Rectal smooth muscle tissue (tissue), 1 donor: ENCODE data around the gene UCN.
"Not testable (repeated sequence)": the region's sequence is repeated elsewhere in the genome, so short reads cannot be mapped to it uniquely, and the experiment has no call there.

Source experiments
- H3K27ac ChIP-seq: one replicate; pipeline ENCODE4 v1.7.0; 2013; ENCODE audit warnings: low read depth, low read length, inconsistent platforms
- H3K27me3 ChIP-seq: one replicate; pipeline ENCODE4 v1.7.0; 2013; ENCODE audit warnings: low read length; ENCODE audit not compliant: control insufficient read depth, insufficient read depth
- H3K36me3 ChIP-seq: one replicate; pipeline ENCODE4 v1.7.0; 2013; ENCODE audit warnings: low read length; ENCODE audit not compliant: control insufficient read depth, insufficient read depth
- H3K4me1 ChIP-seq: one replicate; pipeline ENCODE4 v1.7.0; 2013; ENCODE audit warnings: low read length; ENCODE audit not compliant: control insufficient read depth, insufficient read depth
- H3K4me3 ChIP-seq: one replicate; pipeline ENCODE4 v1.7.0; 2013; ENCODE audit warnings: low read length
- H3K9ac ChIP-seq: one replicate; pipeline ENCODE4 v1.7.0; 2013; ENCODE audit warnings: low read length

The UCN gene

GRCh38 chr2:27307545-27308358 is 493 bp downstream of the UCN start:
- Histone ChIP-seq H3K4me1 (no peaks in the 10 kb centered on the region), H3K9ac (no peak overlapping the region), H3K36me3 (peaks cover 7% of the 10 kb centered on the region), H3K4me3 (no peak overlapping the region), H3K27ac (no peak overlapping the region), H3K27me3 (peaks cover 38% of the 10 kb centered on the region)

- peaks cover 38% of the 10 kb centered on the region for H3K27me3 ChIP-seq
- H3K4me3 ChIP-seq = no peak overlapping the region
- H3K27ac ChIP-seq = no peak overlapping the region
- H3K4me1 ChIP-seq = no peaks in the 10 kb centered on the region
- H3K9ac ChIP-seq = no peak overlapping the region
- H3K36me3 ChIP-seq = peaks cover 7% of the 10 kb centered on the region
Observed at GRCh38 chr2:27307287-27307544, 1.0 kb downstream of the UCN start.

- Histone ChIP-seq H3K4me3 (peak overlapping the region; percentile 19), H3K36me3 (peaks cover 6% of the 10 kb centered on the region), H3K27me3 (peaks cover 38% of the 10 kb centered on the region), H3K27ac (no peak overlapping the region), H3K9ac (no peak overlapping the region), H3K4me1 (no peaks in the 10 kb centered on the region)
Observed at GRCh38 chr2:27306573-27307286, 1.5 kb downstream of the UCN start.

- Histone ChIP-seq H3K27me3 (peaks cover 38% of the 10 kb centered on the region), H3K4me3 (peak overlapping the region; percentile 19), H3K9ac (no peak overlapping the region), H3K4me1 (no peaks in the 10 kb centered on the region), H3K36me3 (no peaks in the 10 kb centered on the region), H3K27ac (no peak overlapping the region)
Observed at GRCh38 chr2:27306136-27306535, 2.1 kb downstream of the UCN start.

- H3K36me3 ChIP-seq = no peaks in the 10 kb centered on the region
- H3K4me3 ChIP-seq = no peak overlapping the region
- H3K4me1 ChIP-seq = no peaks in the 10 kb centered on the region
- no peak overlapping the region for H3K9ac ChIP-seq
- H3K27me3 ChIP-seq = peaks cover 38% of the 10 kb centered on the region
- no peak overlapping the region for H3K27ac ChIP-seq
Observed at GRCh38 chr2:27305516-27305915, 2.7 kb downstream of the UCN start.

- Histone ChIP-seq H3K9ac (no peak overlapping the region), H3K27ac (no peak overlapping the region), H3K4me1 (no peaks in the 10 kb centered on the region), H3K4me3 (no peak overlapping the region), H3K27me3 (peaks cover 38% of the 10 kb centered on the region), H3K36me3 (no peaks in the 10 kb centered on the region)
Observed at GRCh38 chr2:27304488-27305240, 3.6 kb downstream of the UCN start.

GRCh38 chr2:27303093-27304025 is 4.9 kb downstream of the UCN start:
- peak overlapping the region; percentile 22 for H3K4me3 ChIP-seq

GRCh38 chr2:27300606-27301005 is 7.6 kb downstream of the UCN start:
- peaks cover 10% of the 10 kb centered on the region for H3K27me3 ChIP-seq
- not testable (repeated sequence) for H3K9ac ChIP-seq, H3K36me3 ChIP-seq, H3K27ac ChIP-seq, H3K4me1 ChIP-seq, H3K4me3 ChIP-seq

More at GRCh38 chr2:27303093-27304025, 4.9 kb downstream of the UCN start:
- Histone ChIP-seq H3K9ac (no peak overlapping the region), H3K4me1 (no peaks in the 10 kb centered on the region), H3K27ac (no peak overlapping the region), H3K27me3 (peaks cover 36% of the 10 kb centered on the region), H3K36me3 (no peaks in the 10 kb centered on the region)

GRCh38 chr2:27298391-27299080 is 9.7 kb downstream of the UCN start:
- Histone ChIP-seq H3K4me3 (no peak overlapping the region), H3K4me1 (no peaks in the 10 kb centered on the region), H3K36me3 (no peaks in the 10 kb centered on the region), H3K27me3 (no peaks in the 10 kb centered on the region), H3K27ac (no peak overlapping the region), H3K9ac (no peak overlapping the region)

GRCh38 chr2:27297195-27297594 is 11.1 kb downstream of the UCN start:
- Histone ChIP-seq H3K36me3 (no peaks in the 10 kb centered on the region), H3K4me3 (no peak overlapping the region), H3K27ac (no peak overlapping the region), H3K27me3 (no peaks in the 10 kb centered on the region), H3K4me1 (no peaks in the 10 kb centered on the region), H3K9ac (no peak overlapping the region)

GRCh38 chr2:27296481-27296880 is 11.8 kb downstream of the UCN start:
- Histone ChIP-seq H3K27ac (no peak overlapping the region), H3K36me3 (no peaks in the 10 kb centered on the region), H3K4me1 (no peaks in the 10 kb centered on the region), H3K27me3 (no peaks in the 10 kb centered on the region), H3K9ac (no peak overlapping the region), H3K4me3 (no peak overlapping the region)
